Liver (tissue), 9 donors: Measurements from ENCODE around the gene SLC18A2. TPM values are rescaled to one million over a fixed set of nuclear protein-coding genes. Genes with fewer than 3 reads are reported as not detected.

Experiments used
- DNase-seq: peaks from one replicate; pipeline ENCODE4 v3.0.0-alpha.2; 2017; ENCODE audit warnings: low spot score
- H3K27ac ChIP-seq, 2 donors: one replicate each; pipeline ENCODE4 v1.7.0; 2013; ENCODE audit warnings: inconsistent platforms in 2 of 2, low read length in 2 of 2, control low read depth in 1 of 2, low read depth in 1 of 2, mild to moderate bottlenecking in 1 of 2
- H3K27me3 ChIP-seq, 4 donors: one replicate each; pipeline versions ENCODE4 v1.6.1 to v1.7.0; 2013; ENCODE audit warnings: low read length in 3 of 4, inconsistent platforms in 1 of 4, mild to moderate bottlenecking in 1 of 4, moderate library complexity in 1 of 4; ENCODE audit not compliant: control insufficient read depth in 4 of 4, insufficient read depth in 4 of 4
- H3K36me3 ChIP-seq, 4 donors: one replicate each; pipeline versions ENCODE4 v1.6.1 to v1.7.0; 2013; ENCODE audit warnings: low read length in 3 of 4, mild to moderate bottlenecking in 3 of 4, low read depth in 1 of 4, moderate library complexity in 1 of 4; ENCODE audit not compliant: control insufficient read depth in 4 of 4, insufficient read depth in 3 of 4
- H3K4me1 ChIP-seq, 4 donors: one replicate each; pipeline versions ENCODE4 v1.6.1 to v1.7.0; 2013; ENCODE audit warnings: low read length in 3 of 4, mild to moderate bottlenecking in 3 of 4, moderate library complexity in 1 of 4; ENCODE audit not compliant: control insufficient read depth in 4 of 4, insufficient read depth in 4 of 4
- H3K4me3 ChIP-seq, 3 donors: one replicate each; pipeline versions ENCODE4 v1.6.1 to v1.7.0; 2013; ENCODE audit warnings: low read length in 3 of 3, control low read depth in 1 of 3, low read depth in 1 of 3, mild to moderate bottlenecking in 1 of 3
- H3K9ac ChIP-seq, 2 donors: one replicate each; pipeline ENCODE4 v1.7.0; 2013; ENCODE audit warnings: low read length in 2 of 2, mild to moderate bottlenecking in 2 of 2, moderate library complexity in 2 of 2, control low read depth in 1 of 2, low read depth in 1 of 2
- H3K9me3 ChIP-seq, 4 donors: one replicate each; pipeline versions ENCODE4 v1.6.1 to v1.7.0; 2013; ENCODE audit warnings: low read length in 3 of 4; ENCODE audit not compliant: control insufficient read depth in 4 of 4
- ATF3 ChIP-seq: IDR thresholded peaks from 2 replicates; pipeline ENCODE4 v1.6.1; 2016; ENCODE audit warnings: antibody characterized with exemption
- CTCF ChIP-seq: fragments of 150-350 bp; IDR thresholded peaks from 2 replicates; pipeline ENCODE4 v1.5.1; 2017; ENCODE audit warnings: improper control_type of control experiment, low read depth, low read length; ENCODE audit not compliant: missing input control
- EGR1 ChIP-seq, 2 donors: IDR thresholded peaks; 2 replicates each; pipeline ENCODE4 v1.6.1; 2016 to 2018; ENCODE audit warnings: antibody characterized with exemption in 2 of 2, low read depth in 2 of 2
- FOXA1 ChIP-seq: IDR thresholded peaks from 2 replicates; pipeline ENCODE4 v1.6.1; 2016; ENCODE audit warnings: antibody characterized with exemption
- FOXA2 ChIP-seq: IDR thresholded peaks from 2 replicates; pipeline ENCODE4 v1.6.1; 2016; ENCODE audit warnings: antibody characterized with exemption
- HNF4A ChIP-seq, 2 donors: conservative IDR thresholded peaks; 2 replicates each; pipeline ENCODE4 v1.6.1; 2016; ENCODE audit warnings: antibody characterized with exemption in 2 of 2, mild to moderate bottlenecking in 2 of 2
- HNF4G ChIP-seq: IDR thresholded peaks from 2 replicates; pipeline ENCODE4 v1.6.1; 2016; ENCODE audit warnings: antibody characterized with exemption
- JUND ChIP-seq, 2 donors: IDR thresholded peaks; 2 replicates each; pipeline ENCODE4 v1.6.1; 2016; ENCODE audit warnings: antibody characterized with exemption in 2 of 2
- MAX ChIP-seq: IDR thresholded peaks from 2 replicates; pipeline ENCODE4 v1.6.1; 2016; ENCODE audit warnings: antibody characterized with exemption
- NR2F2 ChIP-seq: IDR thresholded peaks from 2 replicates; pipeline ENCODE4 v1.6.1; 2016; ENCODE audit warnings: antibody characterized with exemption
- RAD21 ChIP-seq, 2 donors: IDR thresholded peaks; 2 replicates each; pipeline ENCODE4 v1.6.1; 2016; ENCODE audit warnings: antibody characterized with exemption in 2 of 2, mild to moderate bottlenecking in 2 of 2
- REST ChIP-seq: IDR thresholded peaks from 2 replicates; pipeline ENCODE4 v1.6.1; 2016; ENCODE audit warnings: antibody characterized with exemption, mild to moderate bottlenecking
- RXRA ChIP-seq, 2 donors: IDR thresholded peaks; 2 replicates each; pipeline ENCODE4 v1.6.1; 2017 to 2018; ENCODE audit warnings: antibody characterized with exemption in 2 of 2, mild to moderate bottlenecking in 1 of 2
- SP1 ChIP-seq: IDR thresholded peaks from 2 replicates; pipeline ENCODE4 v1.6.1; 2018; ENCODE audit warnings: antibody characterized with exemption, mild to moderate bottlenecking
- TAF1 ChIP-seq: conservative IDR thresholded peaks from 2 replicates; pipeline ENCODE4 v1.6.1; 2016; ENCODE audit warnings: antibody characterized with exemption, mild to moderate bottlenecking
- YY1 ChIP-seq: IDR thresholded peaks from 2 replicates; pipeline ENCODE4 v1.6.1; 2016; ENCODE audit warnings: antibody characterized with exemption, mild to moderate bottlenecking
- ZBTB33 ChIP-seq: IDR thresholded peaks from 2 replicates; pipeline ENCODE4 v1.6.1; 2016; ENCODE audit warnings: antibody characterized with exemption
- WGBS: extraction: QIAGEN DNeasy Blood & Tissue Kit; methylation state at CpG from one replicate; pipeline ENCODE4 v1.1.7; 2013; 5-methylcytosine and 5-hydroxymethylcytosine counted together
- polyA plus RNA-seq, 2 donors: library from polyadenylated mRNA; stranded (reverse) in 1 of 2; unstranded in 1 of 2; fragments of 200-250 nt in 1 of 2; fragments of >200 nt in 1 of 2; fragmentation: Nextera tagmentation in 1 of 2; extraction: Ambion mirVana in 1 of 2; gene quantifications; one replicate each; pipeline versions ENCODE4 v1.2.1 to v1.2.3, GENCODE V29; 2013 to 2015
- total RNA-seq, 2 donors: library from RNA; depleted of rRNA; stranded (reverse); fragments of >200 nt; gene quantifications; one replicate each; pipeline ENCODE4 v1.2.3, GENCODE V29; 2014
- donor health status: healthy.
- donor health status: healthy.
- donor health status: healthy.
- donor health status: healthy.
- donor health status: healthy.

Gene SLC18A2
- total and polyA plus RNA-seq, 4 donors = 0.92 to 3.7 (median 1.4) TPM

- WGBS = 98% methylated on average over 2 of the region's 2 CpGs
- DNase-seq = no peak
- H3K4me1 ChIP-seq = no peaks in the 10 kb centered on the region
- H3K4me3 ChIP-seq = no peak overlapping the region
- H3K9me3 ChIP-seq = no peaks in the 10 kb centered on the region
- no peaks in the 10 kb centered on the region for H3K36me3 ChIP-seq
- no peak for TF ChIP-seq HNF4G
- TF ChIP-seq CTCF = no peak
- no peak for TF ChIP-seq ZBTB33
- no peak for TF ChIP-seq RXRA (IDR thresholded peaks at IDR 0.05)
- TF ChIP-seq ATF3 = no peak
- no peak for TF ChIP-seq TAF1
- no peak for TF ChIP-seq RAD21 (IDR thresholded peaks at IDR 0.05)
- no peak for TF ChIP-seq JUND (IDR thresholded peaks at IDR 0.05)
- no peak for TF ChIP-seq FOXA2
- no peak for TF ChIP-seq HNF4A (conservative IDR thresholded peaks at IDR 0.05)
- TF ChIP-seq FOXA1 = no peak
- no peak for TF ChIP-seq NR2F2
- no peak for TF ChIP-seq MAX
- no peak for TF ChIP-seq SP1
- TF ChIP-seq EGR1 (IDR thresholded peaks at IDR 0.05; ENCODE audit: low read depth in 2 of 2) = no peak
- TF ChIP-seq YY1 = no peak
- H3K9ac ChIP-seq = no peak overlapping the region
- H3K27ac ChIP-seq = no peak overlapping the region
- H3K27me3 ChIP-seq = no peaks in the 10 kb centered on the region
Observed at GRCh38 chr10:117268907-117269306, 28.0 kb downstream of the SLC18A2 start.

- TF ChIP-seq CTCF (no peak), REST (no peak), NR2F2 (no peak), MAX (no peak)
- DNase-seq = no peak
- no peak overlapping the region for H3K27ac ChIP-seq
- H3K9ac ChIP-seq = no peak overlapping the region
- H3K27me3 ChIP-seq = no peaks in the 10 kb centered on the region
- no peaks in the 10 kb centered on the region for H3K36me3 ChIP-seq
- H3K4me1 ChIP-seq = no peaks in the 10 kb centered on the region
- WGBS = 93% methylated on average over 3 of the region's 3 CpGs
- H3K9me3 ChIP-seq = no peaks in the 10 kb centered on the region
- H3K4me3 ChIP-seq = no peak overlapping the region
Observed at GRCh38 chr10:117271427-117271826, 30.5 kb downstream of the SLC18A2 start.
